T-helper 2 cell (primary cell): ENCODE results near the gene MYH14.

Experiments
- DNase-seq, 5 experiments: peaks; one replicate each; pipeline versions ENCODE4 v3.0.0 to v3.0.0-alpha.2; 2012 to 2022
- total RNA-seq, 2 donors: gene quantifications; one replicate each; lab custom pipeline; 2026; lab: John Stamatoyannopoulos, UW

Gene MYH14
- total RNA-seq, result 0 to 0.54 reads per million in 2 donors

- no peak for DNase-seq
Observed at GRCh38 chr19:50203281-50204080, at the start of gene MYH14. Gene MYH14, plus strand, starts transcription at chr19:50203622. Its CDS starts 6,744 bp downstream, at chr19:50210366.

GRCh38 chr19:50154529-50154928 lies 48.9 kb upstream of the MYH14 start:
- no peak for DNase-seq

DNA sequence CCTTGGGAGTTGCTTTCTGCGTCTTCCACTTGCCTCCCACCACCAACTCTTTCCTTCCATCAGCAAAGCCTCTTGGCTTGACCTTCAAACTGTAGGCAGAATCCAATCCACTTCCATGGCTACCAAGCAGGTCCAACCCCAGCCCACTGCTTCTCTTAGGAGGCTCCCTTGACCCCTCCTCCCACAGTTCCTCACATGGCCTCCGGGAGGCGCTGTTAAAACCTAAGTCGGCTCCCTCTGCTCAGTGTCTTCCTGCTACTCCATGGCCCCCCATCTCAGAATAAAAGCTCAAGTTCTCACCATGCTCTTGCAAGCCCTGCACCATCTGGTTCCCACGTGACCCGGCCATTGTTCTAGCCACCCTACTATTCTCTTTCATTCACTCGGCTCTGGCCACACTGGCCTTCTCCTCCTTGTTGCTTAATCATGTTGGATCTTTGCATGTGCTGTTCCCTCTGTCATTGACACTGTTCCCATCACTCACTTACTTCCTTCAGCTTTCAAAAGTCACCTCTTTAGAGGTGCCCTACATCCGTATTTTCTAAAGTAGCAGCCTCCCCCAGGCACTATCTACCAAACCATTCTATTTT lies 47.8 kb upstream of the MYH14 start:
- no peak for DNase-seq

- no peak for DNase-seq
Observed at GRCh38 chr19:50158577-50158976, 44.8 kb upstream of the MYH14 start.

- no peak for DNase-seq
Observed at GRCh38 chr19:50159078-50159477, 44.3 kb upstream of the MYH14 start.

- no peak for DNase-seq
Observed at GRCh38 chr19:50162988-50163387, 40.4 kb upstream of the MYH14 start, which contains the start of gene IZUMO2. Gene IZUMO2, minus strand, starts transcription at chr19:50163281. Its CDS starts 87 bp downstream, at chr19:50163194.

- DNase-seq, result no peak
Observed at GRCh38 chr19:50167314-50167721, 36.1 kb upstream of the MYH14 start.

GRCh38 chr19:50171752-50172151 lies 31.7 kb upstream of the MYH14 start:
- no peak for DNase-seq

DNA sequence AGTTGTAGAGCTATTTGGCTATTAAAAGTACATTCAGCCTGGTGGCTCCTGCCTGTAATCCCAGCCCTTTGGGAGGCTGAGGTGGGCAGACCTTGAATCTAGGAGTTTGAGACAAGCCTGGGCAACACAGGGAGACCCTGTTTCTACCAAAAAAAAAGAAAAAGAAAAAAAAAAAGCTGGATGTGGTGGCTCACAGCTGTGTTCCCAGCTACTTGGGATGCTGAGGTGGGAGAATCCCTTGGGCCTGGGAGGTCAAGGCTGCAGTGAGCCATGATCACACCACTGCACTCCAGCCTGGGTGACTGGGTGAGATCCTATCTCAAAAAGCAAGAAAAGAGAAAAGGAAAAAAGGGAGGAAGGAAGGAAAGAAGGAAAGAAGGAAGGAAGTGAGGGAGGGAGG lies 30.7 kb upstream of the MYH14 start:
- no peak for DNase-seq

- DNase-seq, result peak in 1 of 5 experiments; percentile 63
Observed at GRCh38 chr19:50173127-50173526, 30.3 kb upstream of the MYH14 start.

DNA sequence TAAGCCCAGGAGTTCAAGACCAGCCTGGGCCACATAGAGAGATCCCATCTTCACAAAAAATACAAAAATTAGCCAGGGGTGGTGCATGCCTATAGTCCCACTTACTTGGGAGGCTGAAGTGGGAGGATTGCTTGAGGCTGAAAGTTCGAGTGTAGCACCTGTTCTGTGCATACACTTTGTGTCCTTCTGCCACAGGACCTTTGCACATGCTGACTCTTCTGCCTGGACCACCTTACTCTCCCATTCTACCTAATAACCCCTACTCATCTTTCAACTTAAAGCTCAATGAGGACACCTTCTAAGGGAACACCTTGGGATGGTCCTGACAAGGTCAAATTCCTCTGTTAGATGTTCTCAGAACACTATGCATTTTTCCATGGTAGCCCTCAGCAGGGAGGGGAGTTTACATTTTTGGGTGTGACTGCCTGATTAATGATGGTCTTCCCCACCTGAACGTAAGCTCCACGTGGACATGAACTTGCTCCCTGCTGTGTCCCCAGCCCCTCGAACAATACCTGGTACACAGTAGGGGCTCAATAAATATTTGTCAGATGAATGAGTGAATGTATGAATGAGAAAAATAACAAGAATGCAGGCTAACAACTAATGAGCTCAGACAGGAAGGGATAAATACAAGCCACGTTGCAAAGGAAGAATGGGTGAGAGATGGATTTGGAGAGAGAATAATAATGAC lies 29.2 kb upstream of the MYH14 start:
- DNase-seq, result no peak

DNA sequence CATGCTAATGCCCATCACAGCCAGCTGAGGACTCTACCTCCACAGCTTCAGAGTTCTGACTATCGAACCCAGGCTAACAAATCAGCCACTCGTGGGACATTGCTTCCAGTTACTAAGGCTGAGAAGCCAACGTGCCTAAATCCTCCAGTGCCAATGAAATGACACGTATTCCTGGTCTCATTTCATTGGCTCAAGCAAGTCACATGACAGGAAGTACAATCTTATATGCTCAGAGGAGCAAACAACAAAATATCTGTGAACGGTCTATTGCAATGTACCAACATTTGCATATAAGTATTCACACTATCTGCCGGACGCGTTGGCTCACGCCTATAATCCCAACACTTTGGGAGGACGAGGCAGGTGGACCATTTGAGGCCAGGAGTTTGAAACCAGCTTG lies 27.5 kb upstream of the MYH14 start:
- DNase-seq, result no peak

DNA sequence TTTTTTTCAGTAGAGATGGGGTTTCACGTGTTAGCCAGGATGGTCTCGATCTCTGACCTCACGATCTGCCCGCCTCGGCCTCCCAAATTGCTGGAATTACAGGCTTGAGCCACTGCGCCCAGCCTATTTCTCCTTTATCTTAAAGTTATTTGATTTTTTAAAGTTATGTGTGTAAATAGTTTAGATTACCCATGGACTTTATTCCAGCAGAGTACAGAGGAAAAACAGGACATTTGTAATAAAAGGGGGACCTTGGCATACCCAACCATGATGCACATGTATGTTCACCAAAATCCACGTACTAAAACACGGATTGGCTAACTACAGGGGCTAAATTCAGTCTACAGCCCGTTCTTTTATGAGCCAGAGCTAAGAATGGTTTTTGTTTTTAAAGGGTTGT lies 26.6 kb upstream of the MYH14 start:
- no peak for DNase-seq

DNA sequence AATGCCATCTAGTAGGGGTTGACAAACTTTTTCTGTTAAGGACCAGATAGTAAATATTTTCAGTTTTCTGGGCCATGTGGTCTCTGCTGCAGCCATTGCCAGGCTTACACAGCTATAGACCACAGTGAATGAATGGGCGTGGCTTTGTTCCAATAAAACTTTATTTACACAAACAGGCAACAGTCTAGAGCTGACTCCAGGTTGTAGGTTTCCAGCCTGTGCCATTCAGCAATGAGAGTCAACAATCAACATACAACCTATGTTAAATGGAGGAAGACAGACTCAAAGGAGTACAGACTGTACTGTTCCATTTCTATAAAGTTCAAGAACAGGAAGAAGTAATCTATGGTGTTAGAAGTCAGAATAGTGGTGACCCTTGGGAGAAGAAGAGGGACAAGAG lies 25.1 kb upstream of the MYH14 start:
- DNase-seq, result no peak

- DNase-seq, result no peak
Observed at GRCh38 chr19:50178859-50179537, 24.4 kb upstream of the MYH14 start.

- DNase-seq, result no peak
Observed at GRCh38 chr19:50181121-50181520, 22.3 kb upstream of the MYH14 start.

DNA sequence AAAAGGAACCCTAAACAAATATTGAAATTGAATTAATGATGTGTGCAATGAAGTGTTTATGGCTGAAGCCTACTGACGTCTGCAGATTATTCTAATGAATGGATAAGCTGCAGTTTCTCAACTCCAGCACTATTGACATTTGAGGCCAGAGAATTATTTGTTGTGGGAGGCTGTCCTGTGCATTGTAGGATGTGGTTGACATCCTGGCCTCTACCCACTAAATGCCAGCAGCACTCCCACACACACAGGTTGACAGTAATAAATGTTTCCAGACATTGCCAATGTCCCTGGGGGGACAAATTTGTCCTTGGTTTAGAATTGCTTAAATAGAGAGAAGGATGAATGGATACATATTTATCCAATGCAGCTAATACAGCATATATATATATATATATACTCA lies 19.2 kb upstream of the MYH14 start:
- DNase-seq, result no peak

DNA sequence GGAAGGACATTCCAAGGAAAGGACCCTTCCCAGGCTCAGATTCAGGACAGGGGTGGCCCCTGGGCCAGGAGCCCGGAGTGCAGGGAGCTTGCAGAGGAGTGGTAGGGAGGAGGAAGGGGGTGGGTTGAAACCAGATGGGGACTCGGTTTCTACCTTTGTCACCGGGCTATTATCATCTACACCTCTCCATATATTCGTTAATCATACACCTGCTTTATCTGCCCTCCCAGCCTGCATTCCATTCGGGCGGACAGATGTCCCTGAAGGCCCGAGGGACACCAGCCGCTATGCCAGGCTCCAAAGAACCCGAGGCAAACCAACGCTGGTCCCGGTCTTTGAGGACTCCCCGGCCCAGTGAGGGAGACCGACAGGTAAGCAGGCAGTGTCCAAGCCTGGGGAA lies 15.5 kb upstream of the MYH14 start:
- DNase-seq, result no peak

- DNase-seq, result no peak
Observed at GRCh38 chr19:50189331-50189730, 14.1 kb upstream of the MYH14 start.

- no peak for DNase-seq
Observed at GRCh38 chr19:50190439-50190891, 13.0 kb upstream of the MYH14 start.

DNA sequence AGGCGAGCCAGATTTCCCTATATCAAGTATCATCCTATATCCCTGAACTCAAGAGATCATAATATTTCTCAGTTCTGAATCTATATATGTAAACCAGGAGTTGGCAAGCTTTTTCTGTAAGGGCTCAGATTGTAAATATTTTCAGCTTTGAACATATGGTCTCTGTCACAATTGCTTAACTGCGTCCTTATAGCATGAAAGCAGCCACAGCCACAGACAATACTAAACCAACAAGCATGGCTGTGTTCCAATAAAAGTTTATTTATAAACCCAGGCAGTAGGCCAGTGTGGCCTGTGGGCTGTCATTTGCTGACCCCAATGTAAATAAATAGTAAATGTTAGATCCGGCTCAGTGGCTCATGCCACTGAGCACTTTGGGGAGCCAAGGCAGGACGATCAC lies 12.2 kb upstream of the MYH14 start:
- DNase-seq, result no peak

- no peak for DNase-seq
Observed at GRCh38 chr19:50192463-50193211, 10.8 kb upstream of the MYH14 start.
